Measurements from ENCODE around the gene ZCCHC8.
"Not testable (repeated sequence)": the region's sequence is repeated elsewhere in the genome, so short reads cannot be mapped to it uniquely, and the experiment has no call there.

The ZCCHC8 gene

DNA sequence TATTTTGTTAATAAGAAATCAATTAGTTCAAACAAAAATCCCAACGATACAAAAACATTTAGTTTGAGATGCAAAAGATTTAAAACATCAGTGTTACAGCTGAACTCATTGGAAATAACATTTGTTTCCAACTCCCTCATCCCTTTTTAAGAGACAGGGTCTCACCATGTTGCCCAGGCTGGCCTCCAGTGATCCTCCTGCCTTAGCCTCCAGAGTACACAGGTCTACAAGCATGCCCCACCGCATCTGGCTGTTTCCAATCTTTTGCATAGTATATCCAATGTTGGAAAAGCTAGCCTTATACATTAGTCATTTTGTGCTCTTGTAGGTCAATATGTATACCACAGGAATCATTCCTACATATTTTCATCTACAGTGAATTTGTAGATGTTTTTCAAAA, 14.5 kb upstream of the ZCCHC8 start:
- DNase-seq (ENCODE audit: low read depth, low spot score) = no peak
- no peak overlapping the region for H3K4me3 ChIP-seq (ENCODE audit: low read length)

DNA sequence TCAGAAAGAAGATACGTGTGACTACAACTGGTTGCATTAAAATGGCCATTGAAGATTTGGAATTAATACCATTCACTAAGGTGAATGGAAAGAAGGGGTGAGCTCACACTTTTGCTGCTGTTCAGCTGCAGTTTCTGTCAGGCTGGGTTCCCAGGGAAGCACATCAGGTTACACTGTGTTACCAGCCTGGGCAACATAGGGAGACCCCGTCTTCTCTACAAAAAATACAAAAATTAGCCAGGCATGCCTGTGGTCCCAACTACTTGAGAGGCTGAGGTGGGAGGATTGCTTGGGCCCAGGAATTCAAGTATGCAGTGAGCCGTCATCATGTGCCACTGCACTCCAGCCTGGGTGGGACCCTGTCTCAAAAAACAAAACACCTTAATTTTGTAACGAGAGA, 12.9 kb upstream of the ZCCHC8 start:
- DNase-seq (ENCODE audit: low read depth, low spot score) = no peak

DNA sequence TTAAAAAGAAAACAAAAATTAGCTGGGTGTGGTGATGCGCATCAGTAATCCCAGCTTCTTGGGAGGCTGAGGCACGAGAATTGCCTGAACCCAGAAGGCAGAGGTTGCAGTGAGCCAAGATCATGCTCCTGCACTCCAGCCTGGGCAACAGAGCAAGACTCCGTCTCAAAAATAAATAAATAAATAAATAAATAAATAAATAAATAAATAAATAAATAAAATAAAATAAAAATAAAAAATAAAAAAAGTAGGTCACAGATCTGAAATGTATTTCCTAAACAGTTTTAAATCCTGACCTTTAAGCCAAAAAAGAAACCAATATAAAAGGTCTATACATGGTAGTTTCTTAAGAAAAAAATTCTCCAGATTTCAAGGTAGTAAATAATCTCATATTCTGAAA, 12.3 kb upstream of the ZCCHC8 start:
- not testable (repeated sequence) for H3K4me3 ChIP-seq (ENCODE audit: low read length); DNase-seq (ENCODE audit: low read depth, low spot score)

More for the DNA sequence above, 12.9 kb upstream of the ZCCHC8 start:
- no peak overlapping the region for H3K4me3 ChIP-seq (ENCODE audit: low read length)

DNA sequence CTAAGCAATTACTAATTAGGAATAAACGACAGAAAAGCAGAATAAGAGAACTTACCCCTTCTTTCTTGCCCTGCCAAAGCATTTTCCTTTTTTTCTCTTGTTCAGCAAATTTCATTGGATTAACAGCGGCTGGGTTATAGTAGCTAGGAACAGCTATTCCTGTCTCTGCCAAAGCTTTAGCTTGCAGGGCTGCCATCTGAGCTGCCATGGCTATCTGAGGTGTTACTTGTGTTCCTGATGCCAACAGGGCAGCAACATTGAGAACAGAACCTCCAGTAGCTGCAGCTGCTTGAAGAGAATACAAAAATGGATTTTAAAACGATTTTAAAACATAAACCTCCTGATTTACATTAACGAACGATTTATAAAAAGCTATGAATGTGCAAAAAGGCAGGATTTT, 7.4 kb upstream of the ZCCHC8 start:
- no peak overlapping the region for H3K4me3 ChIP-seq (ENCODE audit: low read length)
- DNase-seq (ENCODE audit: low read depth, low spot score) = no peak

DNA sequence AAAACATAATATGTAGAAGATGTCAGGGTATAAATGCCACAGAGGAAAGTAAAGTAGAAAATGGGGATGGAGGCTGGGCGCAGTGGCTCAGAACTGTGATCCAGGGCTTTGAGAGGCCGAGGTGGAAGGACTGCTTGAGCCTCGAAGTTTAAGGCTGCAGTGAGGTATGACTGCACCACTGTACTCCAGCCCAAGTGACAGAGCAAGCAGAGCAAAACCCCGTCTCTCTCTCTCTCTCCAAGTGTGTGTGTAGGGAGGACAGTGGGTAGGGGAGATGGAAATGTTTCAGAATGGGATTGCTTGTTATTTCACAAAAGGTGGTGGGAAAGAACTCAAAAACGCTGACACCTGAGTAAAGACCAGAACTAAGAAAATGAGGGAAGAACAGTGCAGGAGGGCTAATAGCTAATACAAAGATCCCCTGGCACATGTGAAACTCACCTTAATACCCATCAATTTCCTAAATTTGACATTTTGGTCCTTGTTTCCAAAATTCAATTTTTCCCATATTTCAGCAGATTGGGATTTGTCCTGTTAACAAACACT, 5.7 kb upstream of the ZCCHC8 start:
- H3K4me3 ChIP-seq (ENCODE audit: low read length) = no peak overlapping the region
- no peak for DNase-seq (ENCODE audit: low read depth, low spot score)

DNA sequence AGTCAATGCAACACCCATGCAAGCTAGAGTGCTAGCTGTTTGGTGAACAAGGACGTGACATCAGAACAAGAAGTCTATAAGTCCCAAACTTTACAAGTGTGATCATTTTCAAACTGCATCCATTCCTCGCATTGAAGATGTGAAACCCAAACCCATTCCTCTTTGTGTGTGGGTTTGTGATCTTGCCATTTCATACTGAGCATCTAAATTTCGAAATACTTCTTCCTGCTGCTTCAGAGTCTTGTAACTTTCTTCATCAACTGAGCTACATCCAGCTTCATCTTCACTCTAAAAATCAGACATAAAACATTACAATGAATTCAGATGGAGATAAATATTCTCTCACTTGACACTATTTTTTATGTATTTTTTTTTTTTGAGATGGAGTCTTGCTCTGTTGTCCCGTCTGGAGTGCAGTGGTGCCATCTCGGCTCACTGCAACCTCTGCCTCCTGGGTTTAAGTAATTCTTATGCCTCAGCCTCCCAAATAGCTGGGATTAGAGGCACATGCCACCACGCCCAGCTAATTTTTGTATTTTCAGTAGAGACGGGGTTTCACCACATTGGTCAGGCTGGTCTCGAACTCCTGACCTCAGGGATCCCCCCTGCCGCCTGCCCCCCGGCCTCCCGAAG, 4.8 kb upstream of the ZCCHC8 start:
- H3K4me3 ChIP-seq (ENCODE audit: low read length) = no peak overlapping the region
- no peak for DNase-seq (ENCODE audit: low read depth, low spot score)

DNA sequence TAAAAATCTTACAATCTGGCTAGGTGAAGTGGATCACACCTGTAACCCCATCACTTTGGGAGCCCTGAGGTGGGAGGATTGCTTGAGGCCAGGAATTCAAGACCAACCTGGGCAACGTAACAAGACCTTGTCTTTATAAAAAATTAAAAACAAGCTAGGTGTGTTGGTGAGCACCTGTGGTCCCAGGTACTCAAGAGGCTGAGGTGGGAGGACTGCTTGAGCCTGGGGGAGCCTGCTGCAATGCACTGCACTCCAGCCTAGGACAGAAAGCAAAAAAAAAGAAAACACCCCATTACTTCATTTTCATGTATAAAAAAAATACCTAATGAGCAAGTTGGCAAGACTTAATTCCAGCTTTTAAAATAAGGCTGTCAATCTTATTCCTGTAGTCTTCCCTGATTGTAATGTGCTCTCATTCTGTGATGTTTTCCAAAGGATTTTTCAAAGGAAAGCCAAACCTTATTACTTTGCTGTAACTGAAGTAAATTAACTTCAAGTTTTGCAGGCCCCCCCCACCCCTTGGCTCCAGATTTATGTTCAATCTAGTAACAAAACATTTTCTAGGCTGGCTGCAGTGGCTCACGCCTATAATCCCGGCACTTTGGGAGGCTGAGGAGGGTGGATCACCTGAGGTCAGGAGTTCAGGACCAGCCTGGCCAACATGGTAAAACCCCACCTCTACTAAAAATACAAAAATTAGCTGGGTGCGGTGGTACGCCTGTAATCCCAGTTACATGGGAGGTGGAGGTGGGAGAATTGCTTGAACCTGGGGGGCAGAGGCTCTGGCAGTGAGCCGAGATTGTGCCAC, 3.3 kb upstream of the ZCCHC8 start:
- no peak for DNase-seq (ENCODE audit: low read depth, low spot score)
- H3K4me3 ChIP-seq (ENCODE audit: low read length) = no peak overlapping the region

DNA sequence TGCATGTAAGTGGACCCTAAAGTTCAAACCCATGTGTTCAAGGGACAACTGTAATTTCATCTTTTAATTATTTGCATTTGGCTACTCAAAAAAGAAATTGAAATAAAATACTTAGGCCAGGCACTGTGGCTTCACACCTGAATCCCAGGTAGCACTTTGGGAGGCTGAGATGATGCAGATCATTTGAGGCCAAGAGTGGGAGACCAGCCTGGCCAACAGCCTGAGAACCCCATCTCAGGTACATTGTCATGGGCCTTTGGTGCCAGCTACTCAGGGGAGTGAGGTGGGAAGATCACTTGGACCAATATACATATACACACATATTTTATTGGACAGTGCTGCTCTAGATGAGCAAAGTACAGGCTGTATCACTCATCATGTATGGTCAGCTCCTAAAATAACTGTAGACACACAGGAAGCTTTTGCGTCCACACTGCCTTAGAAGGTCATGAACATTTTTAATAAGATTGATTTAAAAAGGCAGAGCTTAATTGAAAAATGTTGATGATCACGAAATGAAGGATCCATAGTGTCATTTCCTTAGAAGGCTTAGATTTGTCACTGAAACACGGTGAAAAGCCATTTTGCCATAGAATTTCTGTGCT, 2.5 kb upstream of the ZCCHC8 start:
- no peak for DNase-seq (ENCODE audit: low read depth, low spot score)

DNA sequence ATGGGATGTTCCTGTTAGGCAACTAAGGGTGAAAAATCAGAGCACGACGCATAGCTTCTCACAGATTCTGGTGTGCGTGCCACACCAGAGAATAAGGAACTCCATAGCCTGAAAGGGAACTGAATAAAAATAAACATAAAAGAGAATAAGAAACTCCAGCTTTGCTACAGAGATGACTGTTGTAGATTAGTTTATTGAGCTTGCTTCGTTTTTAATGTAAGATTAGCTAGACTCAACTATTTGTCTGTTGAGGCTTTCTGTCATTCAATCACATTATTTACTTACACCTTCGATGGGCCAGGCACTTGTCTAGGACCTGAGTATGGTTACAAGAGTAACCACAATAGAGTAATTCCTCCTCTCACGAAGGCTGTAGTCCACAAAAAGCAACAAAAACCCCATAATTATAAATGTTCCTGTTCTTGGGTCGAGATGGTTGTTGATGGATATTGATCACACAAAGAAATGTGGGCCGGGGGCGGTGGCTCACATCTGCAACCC, 807 bp upstream of the ZCCHC8 start:
- no peak for DNase-seq (ENCODE audit: low read depth, low spot score)
- peak overlapping the region; percentile 95 for H3K4me3 ChIP-seq (ENCODE audit: low read length)

More for the DNA sequence above, 2.5 kb upstream of the ZCCHC8 start:
- no peak overlapping the region for H3K4me3 ChIP-seq (ENCODE audit: low read length)

DNA sequence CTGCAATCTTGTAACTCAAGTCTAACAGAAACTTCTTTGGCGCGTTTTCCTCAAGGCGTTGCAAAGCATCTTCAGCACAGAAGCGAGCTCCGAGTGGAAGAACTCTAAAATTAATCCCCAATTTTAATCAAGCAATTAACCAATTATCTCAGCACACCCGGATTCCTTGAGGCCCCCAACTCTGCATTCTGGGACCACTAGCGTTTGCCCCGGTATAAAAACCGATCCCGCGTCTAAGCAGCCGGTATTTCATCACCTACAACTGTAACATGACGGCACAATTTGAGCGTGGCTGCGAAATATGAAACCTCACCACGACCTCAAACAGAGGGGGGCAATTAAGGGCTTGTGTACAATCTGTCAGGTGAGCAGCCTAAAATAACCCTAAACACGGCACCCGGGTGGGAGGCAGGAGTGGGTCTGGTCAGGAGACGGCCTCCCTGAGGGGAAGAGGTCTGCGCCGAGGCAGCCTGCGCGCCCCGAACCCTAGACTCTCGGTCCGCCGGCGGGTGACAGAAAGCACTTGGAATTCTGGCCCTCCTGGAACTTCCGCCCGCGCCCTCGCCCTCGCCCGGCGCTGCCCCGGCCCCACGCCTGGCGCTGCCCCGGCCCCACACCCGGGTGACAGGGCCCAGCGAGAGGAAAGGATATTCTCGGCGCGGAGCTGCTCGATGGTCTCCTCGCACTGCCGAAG, 594 bp downstream of the ZCCHC8 start:
- H3K4me3 ChIP-seq (ENCODE audit: low read length) = peak overlapping the region; percentile 95
- DNase-seq (ENCODE audit: low read depth, low spot score) = peak; percentile 51

DNA sequence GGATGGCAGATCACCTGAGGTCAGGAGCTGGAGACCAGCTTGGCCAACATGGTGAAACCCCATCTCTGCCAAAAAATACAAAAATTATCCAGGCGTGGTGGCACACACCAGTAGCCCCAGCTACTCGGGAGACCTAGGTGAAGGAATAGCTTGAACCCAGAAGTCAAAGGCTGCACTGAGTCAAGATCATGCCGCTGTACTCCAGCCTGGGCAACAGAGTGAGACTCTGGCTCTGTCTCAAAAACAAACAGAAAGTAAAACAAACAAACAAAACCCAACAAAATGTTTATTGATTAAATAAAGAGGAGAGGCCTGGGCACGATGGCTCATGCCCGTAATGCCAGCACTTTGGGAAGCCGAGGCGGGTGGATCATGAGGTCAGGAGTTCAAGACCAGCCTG, 5.5 kb downstream of the ZCCHC8 start:
- no peak for DNase-seq (ENCODE audit: low read depth, low spot score)
- no peak overlapping the region for H3K4me3 ChIP-seq (ENCODE audit: low read length)

DNA sequence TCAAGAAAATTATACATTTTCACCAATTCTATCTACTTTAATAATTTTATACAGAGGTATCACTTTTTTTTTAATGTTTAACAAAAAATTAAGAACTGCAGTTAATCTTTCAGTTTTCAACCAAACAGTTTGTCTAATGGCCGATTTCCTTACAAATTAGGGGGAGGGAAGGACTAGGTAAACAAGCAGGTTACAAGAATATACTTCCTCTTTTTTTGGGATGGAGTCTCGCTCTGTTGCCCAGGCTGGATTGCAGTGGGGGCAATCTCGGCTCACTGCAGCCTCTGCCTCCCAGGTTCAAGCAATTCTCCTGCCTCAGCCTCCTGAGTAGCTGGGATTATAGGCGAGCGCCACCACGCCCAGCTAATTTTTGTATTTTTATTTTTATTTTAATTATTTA, 7.5 kb downstream of the ZCCHC8 start:
- not testable (repeated sequence) for DNase-seq (ENCODE audit: low read depth, low spot score); H3K4me3 ChIP-seq (ENCODE audit: low read length)

DNA sequence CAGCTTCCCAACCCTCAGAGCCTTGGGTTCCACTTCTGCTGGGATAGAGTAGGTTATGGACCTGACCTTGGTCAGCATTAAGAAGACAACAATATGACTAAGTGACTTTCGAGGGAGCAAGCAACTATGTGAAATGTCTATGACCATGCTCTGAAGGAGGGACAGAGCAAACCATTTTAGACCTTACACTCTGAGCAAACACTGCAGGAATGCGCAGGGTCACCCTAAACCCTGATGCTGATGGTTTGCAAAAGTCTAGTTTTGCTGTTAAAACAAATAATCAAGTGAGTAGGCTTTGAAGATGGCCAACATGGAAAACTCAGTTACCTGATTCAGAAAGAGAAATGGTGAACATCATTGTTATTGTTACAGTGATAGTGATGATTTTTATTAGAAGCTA, 8.7 kb downstream of the ZCCHC8 start:
- H3K4me3 ChIP-seq (ENCODE audit: low read length) = no peak overlapping the region

DNA sequence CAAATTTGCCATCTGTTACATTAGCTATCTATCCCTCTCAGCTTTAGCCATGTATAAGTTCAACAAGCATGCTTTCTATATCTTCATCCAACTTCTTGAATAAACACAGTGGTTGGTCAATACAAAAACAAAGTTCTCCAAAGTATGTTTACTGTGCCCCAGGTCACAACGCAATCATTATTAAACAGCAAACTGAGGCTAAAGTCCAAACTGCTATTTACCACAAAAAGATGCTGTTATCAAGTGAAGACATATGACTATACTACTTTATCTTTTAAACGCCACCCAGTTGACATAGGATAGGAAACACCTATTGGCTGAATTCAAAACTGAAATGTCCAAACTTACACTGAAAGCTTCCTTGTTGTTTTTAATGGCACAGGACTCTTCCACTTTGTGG, 11.7 kb downstream of the ZCCHC8 start:
- no peak for DNase-seq (ENCODE audit: low read depth, low spot score)
- H3K4me3 ChIP-seq (ENCODE audit: low read length) = no peak overlapping the region

More for the DNA sequence above, 8.7 kb downstream of the ZCCHC8 start:
- no peak for DNase-seq (ENCODE audit: low read depth, low spot score)

DNA sequence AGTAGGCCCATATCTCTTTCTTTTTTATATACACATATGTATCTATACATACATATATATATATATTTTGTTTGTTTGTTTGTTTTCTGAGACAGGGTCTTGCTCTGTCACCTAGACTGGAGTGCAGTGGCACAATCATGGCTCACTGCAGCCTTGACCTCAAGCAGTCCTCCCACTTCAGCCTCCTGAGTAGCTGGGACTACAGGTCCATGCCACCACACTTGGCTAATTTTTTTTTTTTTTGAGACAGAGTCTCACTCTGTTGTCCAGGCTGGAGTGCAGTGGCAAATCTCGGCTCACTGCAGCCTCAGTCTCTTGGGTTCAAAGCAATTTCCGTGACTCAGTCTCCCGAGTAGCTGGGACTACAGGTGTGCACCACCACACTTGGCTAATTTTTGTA, 12.9 kb downstream of the ZCCHC8 start:
- DNase-seq (ENCODE audit: low read depth, low spot score); H3K4me3 ChIP-seq (ENCODE audit: low read length): not testable (repeated sequence)

DNA sequence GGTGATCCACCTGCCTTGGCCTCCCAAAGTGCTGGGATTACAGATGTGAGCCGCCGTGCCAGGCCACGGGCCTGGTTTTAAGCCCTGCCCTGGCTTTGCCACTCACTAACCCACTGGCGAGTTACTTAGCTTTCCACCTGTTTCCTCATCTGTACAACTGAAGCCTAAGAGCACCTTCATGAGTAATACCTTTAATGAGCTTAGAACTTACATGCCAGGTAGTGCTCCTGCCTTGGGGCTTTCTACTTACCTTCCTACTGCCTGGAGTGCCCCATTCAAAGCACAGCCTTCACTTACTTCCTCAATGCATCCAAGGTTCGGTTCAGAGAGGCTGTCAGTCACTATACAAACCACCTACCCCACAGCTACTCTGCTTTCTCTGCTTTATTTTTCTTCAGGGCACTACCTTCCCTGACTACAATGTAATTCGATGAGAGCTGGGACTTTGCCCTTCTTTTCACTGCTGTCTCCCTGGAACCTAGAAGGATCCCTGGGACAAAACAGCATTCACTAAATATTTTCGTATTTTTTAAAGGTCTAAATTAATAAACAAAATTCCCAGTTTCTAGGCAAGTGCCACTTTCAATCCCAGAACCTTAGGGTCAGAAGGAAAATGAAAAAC, 13.8 kb downstream of the ZCCHC8 start:
- no peak for DNase-seq (ENCODE audit: low read depth, low spot score)
- no peak overlapping the region for H3K4me3 ChIP-seq (ENCODE audit: low read length)

DNA sequence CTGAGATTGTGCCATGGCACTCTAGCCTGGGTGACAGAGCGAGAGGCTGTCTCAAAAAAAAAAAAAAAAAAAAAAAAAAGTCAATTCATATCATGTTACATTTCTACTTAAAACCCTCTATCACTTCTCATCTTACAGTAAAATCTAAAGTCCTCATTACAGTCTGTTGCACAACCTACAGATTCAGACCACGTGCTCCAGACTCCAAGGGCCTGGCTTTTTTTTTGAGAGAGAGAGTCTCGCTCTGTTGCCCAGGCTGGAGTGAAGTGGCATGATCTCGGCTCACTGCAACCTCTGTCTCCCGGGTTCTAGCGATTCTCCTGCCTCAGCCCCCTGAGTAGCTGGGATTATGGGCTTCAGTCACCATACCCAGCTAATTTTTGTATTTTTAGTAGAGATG, 14.4 kb downstream of the ZCCHC8 start:
- DNase-seq (ENCODE audit: low read depth, low spot score); H3K4me3 ChIP-seq (ENCODE audit: low read length): not testable (repeated sequence)

DNA sequence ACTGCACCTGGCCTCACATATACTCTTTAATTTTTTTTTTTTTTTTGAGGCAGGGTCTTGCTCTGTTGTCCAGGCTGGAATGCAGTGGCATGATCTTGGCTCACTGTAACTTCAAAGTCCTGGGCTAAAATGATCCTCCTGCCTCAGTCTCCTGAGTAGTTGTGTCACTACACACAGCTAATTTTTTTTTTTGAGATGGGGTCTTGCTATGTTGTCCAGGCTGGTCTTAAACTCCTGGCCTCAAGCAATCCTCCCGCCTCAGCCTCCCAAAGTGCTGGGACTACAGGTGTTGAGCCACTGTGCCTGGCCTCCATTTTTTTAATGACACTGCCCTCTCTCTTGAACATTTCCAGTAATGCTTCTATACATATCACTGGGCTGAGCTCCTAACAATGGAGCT, 16.3 kb downstream of the ZCCHC8 start:
- not testable (repeated sequence) for DNase-seq (ENCODE audit: low read depth, low spot score); H3K4me3 ChIP-seq (ENCODE audit: low read length)

DNA sequence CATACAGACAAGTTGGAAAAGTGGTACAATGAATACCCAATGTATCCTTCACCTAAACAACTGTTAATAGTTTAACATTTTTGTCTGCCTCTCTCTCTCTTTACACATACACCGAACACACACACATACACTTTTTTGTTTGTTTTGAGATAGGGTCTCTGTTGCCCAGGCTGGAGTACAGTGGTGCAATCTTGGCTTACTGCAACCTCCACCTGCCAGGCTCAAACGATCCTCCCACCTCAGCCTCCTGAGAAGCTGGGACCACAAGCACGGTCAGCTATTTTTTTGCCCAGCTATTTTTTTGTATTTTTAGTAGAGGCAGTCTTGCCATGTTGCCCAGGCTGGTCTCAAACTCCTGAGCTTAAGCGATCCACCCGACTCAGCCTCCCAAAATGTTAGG, 16.8 kb downstream of the ZCCHC8 start:
- H3K4me3 ChIP-seq (ENCODE audit: low read length) = no peak overlapping the region
- no peak for DNase-seq (ENCODE audit: low read depth, low spot score)
